HG03354 (cell line): Measurements from ENCODE around the gene SMS.

Experiments
- ATAC-seq: cut with Tn5 transposase; IDR thresholded peaks from one replicate; pipeline ENCODE4 v1.9.1; 2021; ENCODE audit warnings: mild to moderate bottlenecking; ENCODE audit not compliant: unreplicated experiment, poor library complexity, severe bottlenecking

The SMS gene

DNA sequence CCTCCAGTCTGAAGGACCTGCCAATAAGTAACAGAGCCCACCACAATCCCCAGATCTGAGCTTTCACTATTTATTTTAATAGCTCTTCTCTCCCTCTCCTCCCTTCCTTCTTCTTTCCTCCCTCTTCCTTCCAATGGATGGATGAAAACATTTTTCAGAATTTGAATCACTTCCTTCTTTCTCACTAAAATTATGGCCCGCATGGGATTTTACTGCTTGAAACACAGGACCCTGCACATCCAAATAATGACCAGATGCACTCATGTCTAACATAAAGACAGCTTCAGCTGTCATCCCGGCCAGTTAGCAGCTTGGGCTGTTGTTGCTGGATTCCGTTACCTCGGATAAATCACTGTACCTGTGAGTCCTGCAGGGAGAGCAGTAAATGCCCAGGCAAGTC, 86.2 kb downstream of the SMS start:
- no peak for ATAC-seq

DNA sequence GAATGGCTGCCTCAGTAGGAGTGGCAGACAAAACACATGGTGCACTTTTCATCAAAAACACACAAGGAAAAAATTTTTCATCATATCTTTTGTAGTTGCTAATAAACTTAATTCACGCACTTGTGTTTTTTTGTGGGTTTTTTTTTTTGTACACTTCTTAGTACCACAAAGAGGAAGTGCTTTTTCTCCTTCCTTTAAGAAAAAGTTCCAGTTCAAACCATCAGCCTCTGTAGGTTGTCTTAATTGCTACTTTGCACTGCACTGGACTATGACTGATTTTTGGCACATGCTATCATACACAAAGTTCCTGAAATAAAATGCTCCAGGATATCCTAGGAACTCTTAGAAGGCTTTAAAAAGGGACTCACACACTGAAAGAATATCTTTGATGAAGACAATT, 91.6 kb downstream of the SMS start, which contains the start of gene PHEX:
Gene PHEX (plus strand): TSS at position 242 of the 400 bp plus-strand sequence. CDS start 681 bp downstream, outside the sequence.
- ATAC-seq, result no peak

GRCh38 chrX:22032506-22032905, 92.0 kb downstream of the SMS start:
- no peak for ATAC-seq

DNA sequence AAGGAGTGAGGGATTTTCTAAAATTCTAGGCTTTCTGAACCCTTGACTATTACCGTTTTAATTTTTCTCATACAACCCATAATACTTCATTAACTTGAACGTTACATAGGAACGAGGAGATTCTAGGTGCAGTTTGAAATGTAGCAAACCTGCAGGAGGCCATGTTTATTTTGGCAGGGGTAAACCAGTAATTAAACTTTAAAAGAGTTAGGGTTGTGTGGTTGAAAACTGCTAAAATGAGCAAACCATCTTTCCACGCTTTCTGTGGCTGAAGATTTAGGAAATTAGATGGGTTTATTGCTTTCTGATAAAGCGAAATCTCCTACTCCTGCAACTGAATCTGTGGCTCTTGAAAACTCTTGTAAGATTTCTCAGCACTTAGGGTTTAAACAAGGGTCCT, 93.3 kb downstream of the SMS start:
- no peak for ATAC-seq

- no peak for ATAC-seq
Measured at GRCh38 chrX:22035236-22035635, 94.7 kb downstream of the SMS start.

- ATAC-seq, result no peak
Measured at GRCh38 chrX:22037225-22037624, 96.7 kb downstream of the SMS start.

- no peak for ATAC-seq
Measured at GRCh38 chrX:22037911-22038537, 97.5 kb downstream of the SMS start.

DNA sequence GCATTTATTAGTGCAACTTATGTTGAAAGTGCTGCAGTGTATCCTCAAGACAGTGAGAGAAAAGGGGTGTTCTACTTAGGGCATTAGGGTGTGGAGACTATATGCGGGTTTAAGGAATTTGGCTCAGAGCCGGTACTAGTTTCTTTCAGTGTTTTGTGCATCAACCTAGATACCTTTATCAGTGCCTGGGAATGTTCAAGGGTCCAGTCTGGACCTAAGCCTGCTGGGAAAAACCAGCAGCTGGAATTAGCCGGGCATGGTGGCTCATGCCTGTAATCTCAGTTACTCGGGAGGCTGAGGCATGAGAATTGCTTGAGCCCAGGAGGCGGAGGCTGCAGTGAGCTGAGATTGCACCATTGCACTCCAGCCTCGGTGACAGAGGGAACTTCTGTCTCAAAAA, 99.0 kb downstream of the SMS start:
- no peak for ATAC-seq

DNA sequence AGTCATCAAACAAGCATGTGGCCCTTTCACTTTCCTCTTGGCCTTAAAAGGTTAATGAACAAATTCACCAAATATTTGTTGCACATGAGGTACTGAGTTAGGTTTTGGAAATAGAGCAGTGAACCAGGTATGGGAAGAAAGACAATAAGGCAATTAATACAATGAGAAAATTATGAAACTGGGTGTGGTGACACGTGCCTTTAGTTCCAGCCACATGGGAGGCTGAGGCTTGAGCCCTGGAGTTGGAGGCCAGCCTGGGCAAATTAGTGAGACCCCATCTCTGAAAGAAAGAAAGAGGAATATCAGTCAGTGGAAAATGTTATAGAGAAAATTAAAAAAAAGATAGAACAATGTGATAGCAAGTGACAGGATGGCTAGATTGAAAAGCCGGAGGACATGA, 99.7 kb downstream of the SMS start:
- no peak for ATAC-seq

DNA sequence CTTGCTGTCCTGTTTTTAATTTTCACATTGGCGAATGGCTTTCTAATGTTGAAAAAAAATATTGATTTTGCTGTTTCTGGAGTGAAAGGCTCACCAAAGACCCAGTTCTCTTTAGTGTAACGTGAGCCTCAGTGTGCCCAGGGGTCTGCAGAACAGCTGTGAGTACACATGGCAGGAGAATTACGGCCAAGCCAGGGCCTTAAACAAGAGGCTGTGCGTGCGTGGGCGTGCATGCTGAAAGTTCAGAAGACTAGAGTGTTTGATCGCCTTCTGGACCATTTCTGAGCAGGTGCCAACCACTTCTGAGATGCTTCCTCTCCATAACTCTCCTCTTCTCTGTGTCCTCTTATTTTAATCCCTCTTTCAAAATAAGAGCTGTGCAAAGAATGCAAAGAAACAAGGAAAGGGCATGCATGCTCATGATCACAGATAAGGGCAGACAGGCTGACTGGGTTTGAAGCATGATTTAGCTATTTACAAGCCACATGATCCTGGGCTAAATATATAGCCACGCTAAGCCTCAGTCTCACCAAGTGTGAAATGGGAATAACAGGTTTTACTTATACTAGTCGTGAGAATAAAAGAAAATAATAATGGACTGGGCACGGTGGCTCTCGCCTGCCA, 101.5 kb downstream of the SMS start:
- no peak for ATAC-seq

DNA sequence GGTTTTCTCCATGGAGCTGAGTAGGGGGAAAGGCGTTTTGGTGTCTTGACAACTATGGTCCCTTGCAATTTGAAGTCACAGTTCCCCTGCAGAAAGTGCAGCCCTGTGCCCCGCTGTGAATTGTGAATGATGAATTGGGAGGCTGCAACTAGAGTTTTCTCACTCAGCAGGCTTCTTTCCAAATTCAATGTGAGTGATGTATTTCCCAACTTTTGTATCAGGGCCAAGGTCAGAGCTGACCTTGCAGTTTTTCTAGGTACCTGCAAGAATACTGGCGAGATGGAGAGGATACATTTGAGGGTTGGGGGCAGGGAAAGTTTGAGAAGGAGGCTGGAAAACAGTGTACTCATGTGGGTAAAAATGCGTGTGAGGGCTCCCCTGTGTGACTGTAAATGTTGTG, 103.4 kb downstream of the SMS start:
- ATAC-seq, result no peak
